Brain microvascular endothelial cell (primary cell): Measurements from ENCODE around the gene SNX17.

Experiments used
- DNase-seq: peaks from one replicate; pipeline ENCODE4 v3.0.0-alpha.2; 2020
- H3K27ac ChIP-seq: fragments of 250-450 bp; sonication (Bioruptor Pico); 2 replicates; pipeline ENCODE4 v1.5.1; 2020; ENCODE audit warnings: mild to moderate bottlenecking, moderate library complexity
- H3K27me3 ChIP-seq: fragments of 250-450 bp; sonication (Bioruptor Pico); replicated peaks from 2 replicates; pipeline ENCODE4 v1.5.1; 2020; ENCODE audit warnings: mild to moderate bottlenecking
- H3K36me3 ChIP-seq: fragments of 250-450 bp; sonication (Bioruptor Pico); replicated peaks from 2 replicates; pipeline ENCODE4 v1.5.1; 2020; ENCODE audit warnings: mild to moderate bottlenecking
- H3K4me3 ChIP-seq: 2 replicates; pipeline ENCODE4 v1.5.1; 2011; ENCODE audit warnings: low read depth, mild to moderate bottlenecking, control low read depth, low read length, moderate library complexity
- CTCF ChIP-seq: IDR thresholded peaks from 2 replicates; pipeline ENCODE4 v1.5.1; 2011; ENCODE audit warnings: low read depth, mild to moderate bottlenecking, moderate library complexity, low read length, control low read depth, inconsistent platforms; ENCODE audit errors: missing control alignments
- in situ Hi-C: cut with HindIII; loops from 2 replicates; pipeline ENCODE4 v1.10.0; 2017; ENCODE audit warnings: low sequenced_read_pairs, low pct_ligation_motif_present

The SNX17 gene

GRCh38 chr2:27353762-27354596 lies 16.4 kb upstream of the SNX17 start:
- in situ Hi-C loops: no loop called here
- H3K4me3 ChIP-seq: no peak overlapping the region
- H3K36me3 ChIP-seq: no peaks in the 10 kb centered on the region
- no peaks in the 10 kb centered on the region for H3K27me3 ChIP-seq
- H3K27ac ChIP-seq: peak overlapping the region; percentile 3
- peak; percentile 19 for DNase-seq
- TF ChIP-seq CTCF: no peak

GRCh38 chr2:27354597-27354927 lies 15.9 kb upstream of the SNX17 start:
- in situ Hi-C loops: no loop called here
- no peak overlapping the region for H3K4me3 ChIP-seq
- no peak for DNase-seq
- no peaks in the 10 kb centered on the region for H3K36me3 ChIP-seq
- no peaks in the 10 kb centered on the region for H3K27me3 ChIP-seq
- H3K27ac ChIP-seq: peak overlapping the region; percentile 3
- TF ChIP-seq CTCF: no peak

GRCh38 chr2:27356056-27356381 lies 14.4 kb upstream of the SNX17 start:
- Histone ChIP-seq H3K27ac (peak overlapping the region; percentile 92), H3K4me3 (peak overlapping the region; percentile 98), H3K27me3 (no peaks in the 10 kb centered on the region), H3K36me3 (no peaks in the 10 kb centered on the region)
- peak; percentile 49 for DNase-seq
- TF ChIP-seq CTCF: no peak
- in situ Hi-C loops: no loop called here

GRCh38 chr2:27356382-27357181 lies 13.8 kb upstream of the SNX17 start, which contains the start of gene GTF3C2:
Gene GTF3C2, minus strand, starts transcription at chr2:27356764. Its CDS starts 13,210 bp downstream, at chr2:27343554.
- Histone ChIP-seq H3K27me3 (no peaks in the 10 kb centered on the region), H3K36me3 (no peaks in the 10 kb centered on the region), H3K27ac (peak within 1 kb of the TSS; percentile 92), H3K4me3 (peak within 1 kb of the TSS; percentile 98)
- DNase-seq: peak; percentile 95
- no peak for TF ChIP-seq CTCF
- in situ Hi-C loops: no loop called here

- H3K36me3 ChIP-seq: peaks cover 42% of the 10 kb centered on the region
- TF ChIP-seq CTCF: no peak
- H3K27me3 ChIP-seq: no peaks in the 10 kb centered on the region
- in situ Hi-C loops: no loop called here
- no peak overlapping the region for H3K27ac ChIP-seq
- H3K4me3 ChIP-seq: no peak overlapping the region
- no peak for DNase-seq
Measured at GRCh38 chr2:27362678-27363420, 7.6 kb upstream of the SNX17 start.
